ENCODE data around the gene SLC30A2.
A peak's percentile ranks its signal among the peaks of the same experiment; 100 is the strongest.

The SLC30A2 gene

GRCh38 chr1:26070296-26070962 lies 24.5 kb upstream of the SLC30A2 start:
- peak in 1 of 4 experiments; percentile 8 for DNase-seq

- DNase-seq: no peak
Measured at GRCh38 chr1:26069941-26070295, 24.0 kb upstream of the SLC30A2 start.

GRCh38 chr1:26067432-26067911 lies 21.6 kb upstream of the SLC30A2 start, which contains the start of gene TRIM63:
Gene TRIM63, minus strand, starts transcription at chr1:26067630. Its CDS starts 136 bp downstream, at chr1:26067494.
- DNase-seq: no peak

- DNase-seq: no peak
Measured at GRCh38 chr1:26066857-26067256, 20.9 kb upstream of the SLC30A2 start.

- DNase-seq: no peak
Measured at GRCh38 chr1:26066160-26066559, 20.2 kb upstream of the SLC30A2 start.

GRCh38 chr1:26064553-26064952 lies 18.6 kb upstream of the SLC30A2 start:
- no peak for DNase-seq

- no peak for DNase-seq
Measured at GRCh38 chr1:26060832-26061574, 15.1 kb upstream of the SLC30A2 start.

- DNase-seq: no peak
Measured at GRCh38 chr1:26059906-26060305, 14.0 kb upstream of the SLC30A2 start.

- no peak for DNase-seq
Measured at GRCh38 chr1:26058052-26058595, 12.2 kb upstream of the SLC30A2 start.

GRCh38 chr1:26057189-26057588 lies 11.3 kb upstream of the SLC30A2 start:
- DNase-seq: no peak

GRCh38 chr1:26055041-26055440 lies 9.1 kb upstream of the SLC30A2 start:
- DNase-seq: no peak

- DNase-seq: peak; percentile 16 to 55 (median 32)
Measured at GRCh38 chr1:26053718-26054560, 8.0 kb upstream of the SLC30A2 start.

GRCh38 chr1:26050248-26050640 lies 4.3 kb upstream of the SLC30A2 start:
- no peak for DNase-seq

- peak; percentile 19 to 68 (median 52) for DNase-seq
Measured at GRCh38 chr1:26049531-26050247, 3.8 kb upstream of the SLC30A2 start.

- DNase-seq: no peak
Measured at GRCh38 chr1:26047278-26047874, 1.5 kb upstream of the SLC30A2 start.

GRCh38 chr1:26046246-26047095 lies 553 bp upstream of the SLC30A2 start:
- no peak for DNase-seq

GRCh38 chr1:26044971-26045721 lies 772 bp downstream of the SLC30A2 start:
- DNase-seq: no peak

GRCh38 chr1:26044414-26044813 lies 1.5 kb downstream of the SLC30A2 start:
- DNase-seq: no peak

- DNase-seq: no peak
Measured at GRCh38 chr1:26043765-26044164, 2.2 kb downstream of the SLC30A2 start.

GRCh38 chr1:26041978-26042377 lies 3.9 kb downstream of the SLC30A2 start:
- no peak for DNase-seq
